HG03159 (cell line): ENCODE measurements around the gene HBEGF.

Experiments
- ATAC-seq: cut with Tn5 transposase; IDR thresholded peaks from one replicate; pipeline ENCODE4 v1.9.1; 2021; ENCODE audit warnings: mild to moderate bottlenecking, moderate library complexity; ENCODE audit not compliant: unreplicated experiment

HBEGF gene

DNA sequence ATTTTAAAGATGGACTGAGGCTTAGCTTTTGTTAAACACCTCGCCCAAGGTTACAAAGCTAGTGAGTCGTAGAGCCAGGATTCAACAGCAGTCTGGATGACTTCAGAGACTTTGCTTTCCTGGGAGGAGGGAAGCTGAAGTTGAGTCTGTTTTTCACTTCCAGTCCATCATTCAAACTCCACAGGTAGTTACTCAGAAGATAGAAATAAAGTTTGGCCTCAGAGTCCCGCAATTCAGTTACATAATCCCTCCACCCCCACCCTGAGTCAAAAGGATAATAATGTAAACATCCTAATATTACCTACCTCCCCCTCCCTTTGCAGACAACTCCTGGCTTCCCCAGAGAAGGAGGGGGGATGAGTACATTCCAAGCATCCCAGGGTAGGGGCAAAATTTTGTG is 8.1 kb downstream of the HBEGF start:
- no peak for ATAC-seq

DNA sequence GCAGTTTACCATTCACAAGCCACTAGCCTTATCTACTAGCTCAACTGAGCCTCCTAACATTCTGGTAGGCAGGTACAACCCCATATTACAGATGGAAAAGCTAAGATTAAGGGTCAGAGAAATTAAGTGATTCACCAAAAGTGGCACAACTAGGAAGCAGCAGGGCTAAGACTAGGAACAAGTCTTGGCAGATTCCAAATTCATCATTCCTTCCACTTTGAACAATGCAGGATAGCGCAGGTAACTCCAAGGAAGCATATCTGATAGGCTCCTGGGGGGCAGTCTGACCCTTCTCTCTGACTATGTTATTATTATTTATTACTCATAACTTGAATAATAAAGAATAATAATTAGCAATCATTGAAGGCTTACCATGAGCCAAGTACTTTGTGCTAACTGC is 8.5 kb downstream of the HBEGF start:
- ATAC-seq, result no peak

DNA sequence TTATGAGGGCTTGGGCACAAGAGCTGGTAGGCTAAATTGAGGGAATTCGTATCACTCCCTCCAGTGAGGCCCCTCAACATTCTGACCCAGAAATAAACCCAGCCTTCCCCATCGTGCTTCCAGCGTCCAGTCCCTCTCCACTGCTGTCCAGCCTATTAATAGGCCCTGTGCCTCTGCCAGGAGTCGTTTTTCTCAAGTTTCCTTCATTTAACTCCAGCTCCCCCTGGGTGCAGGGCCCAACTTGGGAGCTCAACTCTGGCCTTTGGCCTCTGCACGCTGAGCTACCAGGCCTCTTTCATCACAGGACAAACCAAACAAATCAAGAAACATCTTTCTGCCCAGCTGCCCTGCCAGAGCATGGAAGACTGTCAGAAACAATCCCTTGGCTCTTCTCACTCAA is 10.0 kb downstream of the HBEGF start:
- no peak for ATAC-seq

DNA sequence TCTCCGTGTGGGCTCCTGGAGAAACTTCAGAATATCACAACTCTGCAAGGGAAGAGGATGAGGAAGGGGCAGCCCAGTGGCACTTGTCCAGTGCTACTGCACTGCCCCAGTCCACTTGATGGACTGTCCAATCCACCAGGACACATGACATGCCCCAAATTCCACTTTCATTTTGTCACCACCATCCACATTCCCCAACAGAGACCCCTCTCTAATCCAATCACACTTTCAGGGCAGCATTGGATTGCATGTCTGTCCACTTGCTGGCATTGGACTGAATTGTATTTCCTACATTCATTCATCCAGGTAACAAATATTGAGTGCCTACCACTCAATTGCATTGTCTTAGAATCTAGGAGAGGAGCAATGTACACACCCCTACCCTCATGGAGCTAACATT is 14.8 kb downstream of the HBEGF start:
- no peak for ATAC-seq

DNA sequence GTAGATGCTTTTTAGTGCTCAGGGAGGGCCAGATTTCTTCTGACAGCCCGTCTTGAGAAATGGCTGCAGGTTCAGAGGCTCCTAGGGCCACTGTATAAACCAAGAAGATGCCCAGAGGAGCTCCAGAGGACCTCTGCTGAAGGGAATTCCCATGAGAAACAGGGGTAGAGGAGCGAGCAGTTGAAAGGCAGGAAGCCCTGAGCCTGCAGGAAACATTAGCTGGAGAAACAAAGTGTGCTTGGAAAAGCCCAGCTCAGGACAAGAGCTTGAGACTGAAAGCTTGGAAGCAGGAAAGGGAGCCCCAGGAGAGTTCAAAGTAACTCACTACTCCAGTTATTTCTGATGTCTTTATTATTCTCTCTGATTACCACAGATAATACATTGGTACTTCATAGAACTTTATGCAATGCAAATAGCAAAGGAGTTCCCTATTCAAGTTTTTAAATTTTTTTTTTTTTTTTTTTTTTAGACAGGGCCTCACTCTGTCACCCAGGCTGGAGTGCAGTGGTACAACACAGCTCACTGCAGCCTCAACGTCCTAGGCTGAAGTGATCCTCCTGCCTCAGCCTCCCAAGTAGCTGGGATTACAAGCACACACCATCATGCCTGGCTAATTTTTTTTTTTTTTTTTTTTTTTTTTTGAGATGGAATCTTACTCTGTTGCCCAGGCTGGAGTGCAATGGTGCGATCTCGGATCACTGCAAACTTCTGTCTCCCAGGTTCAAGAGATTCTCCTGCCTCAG is 16.5 kb downstream of the HBEGF start:
- ATAC-seq, result no peak

DNA sequence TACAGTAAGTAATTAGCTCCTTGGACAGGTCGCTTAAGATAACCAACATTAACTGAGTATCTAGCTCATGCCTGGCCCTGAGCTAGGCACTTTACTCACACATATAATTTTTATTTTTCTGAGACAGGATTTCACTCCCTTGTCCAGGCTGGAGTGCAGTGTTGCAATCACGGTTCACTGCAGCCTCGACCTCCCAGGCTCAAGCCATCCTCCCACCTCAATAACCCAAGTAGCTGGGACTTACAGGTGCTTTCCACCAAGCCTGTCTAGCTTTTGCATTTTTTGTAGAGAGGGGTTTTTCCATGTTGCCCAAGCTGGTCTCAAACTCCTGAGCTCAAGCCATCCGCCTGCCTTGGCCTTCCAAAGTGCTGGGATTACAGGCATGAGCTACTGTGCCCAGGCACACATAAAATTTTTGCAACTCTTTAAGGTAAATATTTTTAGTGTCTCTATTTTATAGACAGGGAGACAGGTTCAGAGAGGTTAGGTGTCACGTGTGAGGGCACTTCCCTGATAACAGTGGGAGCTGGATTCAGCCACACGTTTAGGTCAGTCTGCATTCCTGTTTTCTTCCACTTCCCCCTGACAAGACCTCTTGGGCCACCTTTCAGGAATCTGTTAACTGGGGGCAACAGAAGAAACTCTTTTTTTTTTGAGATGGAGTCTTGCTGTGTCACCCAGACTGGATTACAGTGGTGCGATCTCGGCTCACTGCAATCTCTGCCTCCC is 18.2 kb downstream of the HBEGF start:
- ATAC-seq, result no peak

DNA sequence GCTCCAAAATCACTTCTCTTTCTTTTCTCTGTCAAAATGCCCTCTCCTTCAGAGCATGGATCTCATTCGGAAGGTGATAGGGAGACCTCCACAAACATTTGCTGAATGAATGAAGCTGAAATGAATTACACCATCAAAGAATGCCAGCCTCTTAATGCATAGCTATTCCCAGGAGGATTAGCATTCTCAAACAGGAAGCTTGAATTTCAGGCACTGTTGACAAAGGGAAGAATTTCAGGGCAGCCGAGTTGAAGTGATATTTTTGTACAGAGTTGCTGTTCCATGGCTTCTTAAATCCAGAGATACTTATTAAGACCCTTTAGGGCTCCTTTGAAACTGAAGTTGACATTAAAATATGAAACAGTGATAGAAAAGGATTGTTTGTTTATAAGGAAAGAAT is 18.8 kb downstream of the HBEGF start:
- no peak for ATAC-seq

DNA sequence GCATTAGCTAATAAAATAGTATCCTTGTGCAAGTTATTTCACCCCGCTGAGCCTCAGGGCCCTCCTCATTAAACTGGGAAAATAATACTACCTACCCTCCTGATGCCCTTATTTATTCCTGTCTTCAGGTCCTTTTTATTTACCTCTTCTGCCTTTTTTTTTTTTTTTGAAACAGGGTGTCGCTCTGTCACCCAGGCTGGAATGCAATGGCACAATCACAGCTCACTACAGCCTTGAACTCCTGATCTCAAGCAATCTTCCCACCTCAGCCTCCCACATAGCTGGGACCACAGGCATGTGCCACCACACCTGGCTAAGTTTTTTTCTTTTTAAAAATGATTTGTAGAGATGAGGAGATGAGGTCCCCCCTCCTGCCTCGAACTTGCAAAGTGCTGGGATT is 20.9 kb downstream of the HBEGF start:
- ATAC-seq, result no peak

DNA sequence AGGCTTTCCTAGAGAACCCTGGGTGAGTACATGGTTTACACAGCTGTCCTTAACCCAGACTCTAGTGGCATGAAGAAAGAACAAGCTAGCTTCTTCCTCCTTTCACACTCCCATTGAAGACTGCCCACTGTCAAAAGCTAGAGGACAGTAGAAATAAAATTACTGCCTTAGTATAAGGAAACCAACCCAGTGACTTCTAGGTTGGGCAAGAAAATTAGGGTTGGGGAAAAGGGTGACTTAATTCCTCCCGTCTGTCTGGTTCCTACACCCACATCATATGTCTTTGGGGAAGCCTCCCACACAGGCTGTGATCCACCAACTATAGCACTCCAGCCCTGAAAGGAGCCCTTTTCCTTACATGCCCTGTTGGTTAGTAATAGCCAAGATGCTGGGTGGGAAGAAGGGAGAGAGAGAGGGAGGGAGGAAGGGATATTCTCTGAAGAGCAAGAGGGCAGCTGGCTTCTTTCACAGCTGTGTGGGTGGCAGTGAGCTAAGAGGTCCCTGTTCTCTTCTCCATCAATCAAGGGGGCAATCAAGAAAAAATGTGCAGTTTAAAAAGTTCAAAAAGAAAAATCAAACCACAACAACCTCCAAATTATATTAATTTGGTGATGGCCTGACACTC is 21.7 kb downstream of the HBEGF start:
- ATAC-seq, result no peak

DNA sequence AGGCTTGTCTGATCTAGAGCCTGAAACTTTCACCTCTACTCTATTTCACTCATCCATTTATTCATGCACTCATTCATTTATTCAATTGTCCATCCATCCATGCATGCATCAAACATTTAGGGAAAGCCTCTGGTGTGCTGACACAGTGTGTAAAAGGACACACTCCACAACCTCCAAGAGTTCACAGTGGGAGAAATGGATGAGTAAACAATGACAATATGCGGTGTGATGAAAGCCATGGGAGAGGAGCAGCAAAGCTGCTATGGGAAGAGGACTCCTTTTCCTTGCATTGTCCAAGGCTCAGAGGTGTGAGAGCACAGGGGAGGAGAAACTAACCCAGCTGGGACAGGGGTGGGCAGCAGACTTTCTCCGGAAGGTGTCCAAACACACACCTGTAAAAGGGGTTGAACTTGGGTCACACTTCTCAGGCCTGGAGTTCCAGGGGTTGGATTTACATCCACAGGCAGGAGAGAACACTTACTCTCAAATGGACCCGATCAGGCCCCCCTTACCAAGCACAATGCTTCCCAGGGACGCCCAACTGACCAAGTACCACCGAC is 22.3 kb downstream of the HBEGF start:
- ATAC-seq, result no peak

DNA sequence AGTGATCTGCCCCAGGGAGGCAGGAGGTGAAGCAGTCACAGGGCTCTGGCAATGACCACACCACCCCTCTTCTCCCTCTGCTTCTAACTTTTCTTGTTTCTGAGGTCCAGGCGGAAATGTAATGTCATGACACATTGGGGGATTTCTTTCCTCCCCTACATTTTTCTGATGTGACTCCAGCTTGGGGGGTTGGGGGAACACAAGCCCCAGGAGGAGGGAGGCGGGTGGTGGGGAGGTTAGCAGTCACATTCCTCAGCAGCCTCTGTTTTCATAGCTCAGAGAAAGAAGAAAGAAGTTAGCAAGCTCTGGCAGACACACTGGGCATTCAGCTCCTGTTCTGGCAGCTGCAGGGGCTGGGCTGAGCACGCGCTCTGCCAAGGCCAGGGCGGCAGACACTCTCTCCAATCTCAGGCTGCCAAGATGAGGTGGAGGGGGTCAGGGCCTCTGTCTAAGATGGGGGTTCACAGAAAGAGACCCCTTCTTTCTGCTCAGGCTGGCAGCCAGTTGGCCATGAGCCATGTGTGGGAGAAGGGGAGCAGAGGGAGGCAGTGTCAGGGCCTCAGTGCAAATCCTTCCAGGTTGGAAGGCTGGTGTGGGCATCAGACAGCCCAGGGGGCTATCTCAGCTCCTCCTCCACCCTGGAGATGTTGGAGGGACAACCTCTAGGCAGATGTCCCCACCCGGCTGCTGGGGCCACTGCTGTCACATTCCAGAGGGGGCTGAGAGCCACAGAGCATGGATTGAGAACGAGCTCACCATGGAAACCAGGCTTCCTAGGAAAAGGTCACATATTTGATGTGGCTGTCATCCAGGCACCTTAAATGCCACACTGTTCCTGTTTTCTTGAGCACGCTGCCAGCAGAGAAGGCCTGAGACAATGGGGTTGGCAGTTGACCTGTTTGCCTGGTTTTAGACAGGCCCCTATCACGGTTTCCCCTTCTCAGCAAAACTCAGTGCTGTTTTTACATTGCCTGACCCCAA is 23.4 kb downstream of the HBEGF start:
- ATAC-seq, result no peak

DNA sequence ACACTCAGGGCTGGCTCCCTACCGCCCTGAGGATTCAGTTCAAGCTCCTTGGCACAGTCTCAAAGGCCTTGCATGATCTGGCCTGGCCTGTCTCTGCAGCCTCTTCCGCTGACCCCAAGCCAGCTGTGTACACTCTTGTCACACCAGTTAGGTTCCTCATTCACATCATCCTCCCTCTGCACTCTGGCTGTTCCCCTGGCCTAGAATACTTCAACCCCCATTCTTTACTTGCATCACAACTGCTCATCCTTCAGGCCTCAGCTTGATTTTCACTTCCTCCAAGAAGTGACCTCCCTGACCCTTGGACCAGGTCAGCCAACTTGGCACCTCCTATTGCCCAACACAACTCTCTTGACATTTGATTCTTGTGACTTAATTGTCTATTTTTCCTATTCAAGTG is 24.6 kb downstream of the HBEGF start:
- ATAC-seq, result no peak

DNA sequence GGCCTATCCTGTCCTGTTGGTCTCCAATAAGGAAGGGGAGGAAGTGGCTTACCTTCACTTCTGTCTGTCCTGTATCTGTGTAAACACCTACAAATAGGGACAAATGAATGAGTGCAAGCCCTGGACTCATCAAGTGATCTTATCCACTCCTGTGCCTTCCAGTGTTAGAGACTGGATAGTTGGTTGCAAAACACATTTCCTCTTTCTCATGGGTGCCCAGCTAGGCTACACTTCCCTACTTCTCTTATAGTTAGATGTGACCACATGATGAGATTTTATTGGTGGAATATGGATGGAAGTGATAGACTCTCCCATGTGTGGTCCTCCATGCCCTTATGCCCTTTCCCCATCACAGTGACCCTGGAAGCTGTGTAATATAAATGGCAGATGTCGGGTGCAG is 26.6 kb downstream of the HBEGF start:
- ATAC-seq, result no peak

DNA sequence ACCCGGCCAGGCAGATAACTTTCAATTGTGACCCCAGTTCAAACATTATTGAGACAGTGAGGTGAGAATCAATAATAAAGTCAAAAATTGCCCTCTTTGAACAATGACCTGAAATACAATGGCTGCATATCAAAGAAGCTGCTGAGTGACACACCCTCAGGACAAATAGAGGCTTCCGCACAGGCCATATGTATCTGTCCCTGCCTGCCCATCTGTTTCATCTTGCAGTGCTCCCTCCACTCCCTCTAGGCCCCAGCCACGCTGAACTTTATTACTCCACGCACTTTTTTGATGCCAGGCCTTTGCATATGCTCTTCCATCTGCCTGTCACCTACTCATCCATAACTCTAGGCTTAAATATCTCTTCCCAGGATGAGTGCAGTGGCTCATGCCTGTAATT is 27.6 kb downstream of the HBEGF start:
- ATAC-seq, result no peak

DNA sequence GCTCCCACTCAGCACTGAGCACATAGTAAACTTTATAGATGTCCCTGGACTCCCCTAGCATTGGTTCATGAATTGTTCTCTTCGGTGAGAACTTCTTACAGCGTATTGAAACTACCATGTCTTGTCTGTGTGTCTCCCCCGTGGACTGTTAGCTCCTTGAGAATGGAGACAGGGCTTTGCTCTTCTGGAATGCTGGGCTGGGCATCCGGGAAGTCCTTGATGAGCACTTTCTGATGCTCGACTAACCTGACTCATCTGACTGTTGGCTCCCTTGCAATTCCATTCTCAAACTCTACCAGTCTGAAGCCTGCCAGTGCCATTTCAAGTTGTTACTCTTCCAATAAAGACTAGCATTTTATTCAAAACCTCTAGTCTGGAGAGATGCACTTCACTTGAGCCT is 28.5 kb downstream of the HBEGF start:
- no peak for ATAC-seq

DNA sequence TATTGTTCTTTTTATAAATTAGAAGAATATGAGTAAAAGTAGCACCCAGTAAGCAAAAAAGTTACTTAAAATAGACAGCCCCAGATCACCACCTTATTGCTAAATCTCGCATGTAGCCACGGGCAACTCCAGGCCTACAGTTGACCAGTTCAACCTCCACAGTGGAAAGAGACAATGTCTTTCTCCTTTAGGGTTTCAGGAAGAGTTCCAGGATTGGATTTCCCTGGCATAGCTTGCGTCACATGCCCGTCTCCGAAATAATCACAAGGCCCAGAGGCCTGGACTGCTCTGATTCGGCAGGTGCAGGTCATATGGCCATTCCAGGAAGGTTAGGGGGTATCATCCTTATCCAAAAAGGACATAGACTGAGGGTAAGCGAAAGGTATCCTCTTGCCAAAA is 33.6 kb downstream of the HBEGF start:
- ATAC-seq, result no peak

DNA sequence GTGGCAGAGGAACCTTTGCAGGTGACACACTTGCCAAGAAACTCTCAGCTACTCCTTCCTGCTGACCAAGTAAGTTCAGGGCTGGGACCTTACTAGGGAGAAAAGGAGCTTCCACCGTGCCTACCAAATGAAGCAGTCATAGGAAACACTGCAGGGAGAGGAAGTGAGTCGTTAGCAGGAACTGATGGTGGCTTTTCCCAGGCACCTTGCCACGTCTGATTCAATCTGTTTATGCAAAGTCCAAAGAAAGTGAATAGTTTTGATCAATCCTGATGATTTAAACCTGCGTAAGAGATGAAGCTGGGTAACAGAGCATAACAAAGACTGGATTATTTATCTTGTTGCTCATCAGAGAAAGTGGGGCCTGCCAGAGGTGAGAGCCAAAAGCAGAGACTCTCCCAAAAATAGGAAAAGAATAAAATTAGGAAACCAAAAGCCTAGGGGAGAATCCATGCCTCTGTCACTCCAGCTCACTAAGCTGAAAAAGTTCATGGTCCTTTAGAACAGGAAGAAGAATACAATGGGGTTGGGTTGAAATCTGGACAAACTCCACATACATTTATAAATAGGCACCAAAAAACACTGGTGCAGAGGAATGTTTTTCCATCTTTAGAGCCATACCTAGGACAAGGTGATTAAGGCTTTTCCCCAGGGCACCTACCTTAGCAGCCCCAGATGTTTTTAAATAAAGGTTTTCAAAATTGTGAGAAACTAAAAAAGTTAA is 34.2 kb downstream of the HBEGF start:
- ATAC-seq, result no peak

DNA sequence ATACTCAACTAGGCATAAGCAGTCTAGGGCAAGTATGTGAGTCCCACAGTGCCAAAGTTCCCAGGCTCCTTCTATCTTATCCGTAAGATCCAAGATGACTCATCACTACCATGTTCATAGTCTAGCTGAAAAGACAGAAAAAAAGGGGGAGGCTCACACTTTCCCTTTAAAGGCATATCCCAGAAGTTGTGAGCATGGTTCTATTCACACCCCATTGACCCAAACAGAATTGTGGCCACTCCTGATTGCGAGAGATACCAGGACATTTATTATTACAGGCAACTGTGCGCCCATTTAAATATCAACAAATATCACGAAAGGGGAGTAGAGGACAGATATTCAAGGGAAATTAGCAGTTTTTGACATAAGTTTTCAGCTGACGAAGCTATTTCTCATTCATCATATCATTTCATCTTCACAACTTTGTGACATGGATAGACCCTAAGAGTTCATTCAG is 35.4 kb downstream of the HBEGF start:
- ATAC-seq, result no peak

DNA sequence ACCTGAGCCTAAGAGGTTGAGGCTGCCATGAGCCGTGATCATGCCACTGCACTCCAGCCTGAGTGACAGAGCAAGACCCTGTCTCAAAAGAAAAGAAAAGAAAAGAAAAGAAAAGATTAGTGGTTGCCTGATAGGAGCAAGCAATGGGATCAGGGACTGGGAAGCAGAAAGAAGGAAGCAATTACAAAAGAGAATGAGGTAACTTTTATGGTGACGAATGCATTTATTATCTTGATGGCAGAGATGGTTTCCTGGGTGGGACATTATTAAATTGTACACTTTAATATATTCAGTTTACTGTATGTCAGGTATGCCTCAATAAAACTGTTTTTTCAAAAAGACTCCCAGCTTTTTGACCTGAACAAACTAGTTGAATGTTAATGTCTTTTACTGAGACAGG is 36.0 kb downstream of the HBEGF start:
- no peak for ATAC-seq

DNA sequence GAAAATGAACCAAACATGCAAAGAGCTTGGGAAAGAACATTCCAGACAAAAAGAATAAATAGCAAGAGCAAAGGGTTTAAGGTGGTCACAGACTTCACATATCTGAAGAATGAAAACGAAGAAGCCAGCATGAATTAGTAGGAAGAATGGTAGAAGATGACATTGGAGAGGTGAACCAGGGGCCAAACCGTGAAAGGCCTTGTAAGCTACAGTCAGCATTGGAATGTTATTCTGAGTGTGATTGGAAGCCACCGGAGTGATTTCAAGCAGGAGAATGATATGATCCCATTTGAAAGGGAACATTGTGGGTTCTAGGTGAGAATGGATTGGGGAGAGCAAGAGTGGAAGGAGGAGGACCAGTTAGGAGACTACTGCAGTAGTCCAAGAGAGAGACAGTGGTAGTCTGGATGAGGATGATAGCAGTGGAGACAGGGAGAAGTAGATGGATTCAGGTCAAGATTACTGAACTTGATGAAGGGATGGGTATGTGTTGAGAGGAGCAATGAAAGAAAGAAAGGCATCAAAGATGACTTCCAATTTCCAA is 36.6 kb downstream of the HBEGF start:
- no peak for ATAC-seq
